ENCODE results near the gene CFAP53. TPM values are rescaled to one million over a fixed set of nuclear protein-coding genes. Genes with fewer than 3 reads are reported as not detected.

CFAP53 gene
- total RNA-seq, 1 donor from 2014 or later = 0.69 TPM

DNA sequence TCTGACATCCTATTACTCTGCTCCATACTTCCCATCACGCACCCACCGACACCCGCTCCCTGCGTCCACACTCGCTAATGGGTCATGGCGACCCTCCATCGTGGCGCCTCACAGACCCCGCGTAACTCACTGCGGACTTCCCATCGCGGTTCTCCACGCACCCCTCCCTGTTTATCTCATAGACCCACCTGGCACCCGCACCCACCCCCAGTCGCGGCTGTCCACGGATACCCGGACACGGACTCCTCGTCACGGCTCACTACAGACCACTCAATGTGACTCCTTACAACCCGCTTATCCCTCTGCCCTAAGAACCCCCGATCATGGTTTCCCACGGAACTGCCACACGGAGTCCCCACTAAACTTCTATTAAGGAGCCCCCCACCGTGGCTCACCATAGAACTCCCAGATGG, 20.7 kb upstream of the CFAP53 start:
- TF ChIP-seq, protein P1, sequence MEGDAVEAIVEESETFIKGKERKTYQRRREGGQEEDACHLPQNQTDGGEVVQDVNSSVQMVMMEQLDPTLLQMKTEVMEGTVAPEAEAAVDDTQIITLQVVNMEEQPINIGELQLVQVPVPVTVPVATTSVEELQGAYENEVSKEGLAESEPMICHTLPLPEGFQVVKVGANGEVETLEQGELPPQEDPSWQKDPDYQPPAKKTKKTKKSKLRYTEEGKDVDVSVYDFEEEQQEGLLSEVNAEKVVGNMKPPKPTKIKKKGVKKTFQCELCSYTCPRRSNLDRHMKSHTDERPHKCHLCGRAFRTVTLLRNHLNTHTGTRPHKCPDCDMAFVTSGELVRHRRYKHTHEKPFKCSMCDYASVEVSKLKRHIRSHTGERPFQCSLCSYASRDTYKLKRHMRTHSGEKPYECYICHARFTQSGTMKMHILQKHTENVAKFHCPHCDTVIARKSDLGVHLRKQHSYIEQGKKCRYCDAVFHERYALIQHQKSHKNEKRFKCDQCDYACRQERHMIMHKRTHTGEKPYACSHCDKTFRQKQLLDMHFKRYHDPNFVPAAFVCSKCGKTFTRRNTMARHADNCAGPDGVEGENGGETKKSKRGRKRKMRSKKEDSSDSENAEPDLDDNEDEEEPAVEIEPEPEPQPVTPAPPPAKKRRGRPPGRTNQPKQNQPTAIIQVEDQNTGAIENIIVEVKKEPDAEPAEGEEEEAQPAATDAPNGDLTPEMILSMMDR (conservative IDR thresholded peaks at IDR 0.05; ENCODE audit: low read depth, low read length) = no peak
- DNase-seq (ENCODE audit: low read depth) = no peak
- peak overlapping the region; percentile 68 for H3K4me3 ChIP-seq (ENCODE audit: low read depth, low read length)

DNA sequence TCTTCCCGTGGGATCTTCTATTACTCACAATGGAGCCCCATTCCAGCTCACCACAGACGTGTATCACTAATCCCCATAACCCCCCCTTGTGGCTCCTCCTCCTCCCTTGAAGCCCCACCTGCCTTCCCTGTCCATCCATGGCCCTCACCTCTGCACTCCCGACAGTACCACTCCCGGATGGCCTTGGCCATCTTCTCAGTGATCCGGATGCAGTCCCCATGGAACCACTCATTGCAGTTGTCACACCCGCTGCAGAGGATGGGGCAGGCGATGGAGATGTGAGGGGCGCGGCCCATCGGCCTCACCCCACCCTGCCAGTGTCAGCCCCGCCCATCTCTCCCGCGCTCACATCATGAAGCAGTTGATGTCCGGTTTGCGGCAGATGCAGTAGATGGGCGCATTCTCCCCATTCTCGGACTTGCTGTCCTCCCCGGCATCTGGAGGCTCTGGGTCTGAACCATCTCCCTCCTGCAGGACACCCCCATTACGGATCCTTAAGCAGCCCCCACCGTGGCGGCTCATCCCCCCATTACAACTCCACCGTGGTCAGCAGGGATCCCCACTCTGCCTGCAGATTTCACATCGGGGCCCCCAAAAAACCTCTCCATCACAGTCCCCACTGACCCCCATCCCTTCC, 20.2 kb upstream of the CFAP53 start:
- peak overlapping the region; percentile 68 for H3K4me3 ChIP-seq (ENCODE audit: low read depth, low read length)
- DNase-seq (ENCODE audit: low read depth) = no peak
- TF ChIP-seq, protein P1 (conservative IDR thresholded peaks at IDR 0.05; ENCODE audit: low read depth, low read length) = no peak

DNA sequence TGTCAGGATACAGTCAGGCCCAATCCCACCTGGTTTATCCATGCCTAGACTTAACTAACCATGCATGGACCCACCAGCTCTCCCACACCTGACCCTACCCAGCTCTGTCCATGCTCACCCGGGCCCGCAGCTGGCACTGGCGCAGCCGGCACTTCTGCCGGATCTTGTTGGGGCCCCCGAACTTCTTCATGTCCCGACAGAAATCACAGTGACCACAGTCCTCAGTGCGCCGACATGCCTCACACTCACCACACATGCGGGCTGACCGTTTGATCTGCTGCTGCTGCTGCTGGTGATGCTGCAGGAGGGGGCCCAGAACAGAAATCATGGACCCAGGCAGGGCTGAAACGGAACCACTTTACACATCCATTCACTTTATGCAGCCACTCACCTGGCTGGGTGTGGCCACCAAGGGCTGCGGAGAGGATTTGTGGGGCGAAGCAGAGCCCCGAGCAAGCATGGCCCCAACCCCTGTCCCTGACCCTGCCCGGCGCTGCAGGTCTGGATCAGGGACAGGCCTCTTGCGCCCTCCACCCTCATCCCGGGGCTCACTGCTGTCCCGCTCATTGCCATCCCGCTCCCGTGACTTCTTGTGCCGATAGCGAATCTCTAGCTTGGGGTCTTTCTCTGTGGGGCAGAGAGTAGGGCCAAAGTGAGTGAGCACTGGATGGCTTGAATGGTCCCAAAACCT, 19.5 kb upstream of the CFAP53 start:
- DNase-seq (ENCODE audit: low read depth) = no peak
- no peak overlapping the region for H3K4me3 ChIP-seq (ENCODE audit: low read depth, low read length)
- TF ChIP-seq, protein P1 (conservative IDR thresholded peaks at IDR 0.05; ENCODE audit: low read depth, low read length) = no peak

DNA sequence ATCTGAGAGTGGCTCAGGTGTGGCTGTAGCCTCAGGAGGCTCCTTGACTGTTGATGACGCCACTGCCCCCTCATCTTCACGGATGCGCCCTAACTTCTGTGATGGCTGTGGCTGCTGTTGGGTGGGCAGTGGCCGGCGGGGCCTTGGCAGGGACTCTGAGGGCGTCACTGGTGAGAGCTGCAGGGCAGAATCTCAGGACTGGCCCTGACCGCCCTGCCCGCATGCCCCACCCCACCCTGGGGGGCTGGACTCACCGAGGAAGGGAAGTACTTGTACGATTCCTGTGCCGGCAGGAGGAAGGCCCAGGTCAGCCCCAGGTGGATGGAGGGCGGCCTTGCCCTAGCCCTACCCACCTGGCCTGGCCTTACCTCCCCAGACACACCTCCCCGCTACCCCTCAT, 18.8 kb upstream of the CFAP53 start:
- no peak overlapping the region for H3K4me3 ChIP-seq (ENCODE audit: low read depth, low read length)
- TF ChIP-seq, protein P1 (conservative IDR thresholded peaks at IDR 0.05; ENCODE audit: low read depth, low read length) = no peak
- DNase-seq (ENCODE audit: low read depth) = no peak

DNA sequence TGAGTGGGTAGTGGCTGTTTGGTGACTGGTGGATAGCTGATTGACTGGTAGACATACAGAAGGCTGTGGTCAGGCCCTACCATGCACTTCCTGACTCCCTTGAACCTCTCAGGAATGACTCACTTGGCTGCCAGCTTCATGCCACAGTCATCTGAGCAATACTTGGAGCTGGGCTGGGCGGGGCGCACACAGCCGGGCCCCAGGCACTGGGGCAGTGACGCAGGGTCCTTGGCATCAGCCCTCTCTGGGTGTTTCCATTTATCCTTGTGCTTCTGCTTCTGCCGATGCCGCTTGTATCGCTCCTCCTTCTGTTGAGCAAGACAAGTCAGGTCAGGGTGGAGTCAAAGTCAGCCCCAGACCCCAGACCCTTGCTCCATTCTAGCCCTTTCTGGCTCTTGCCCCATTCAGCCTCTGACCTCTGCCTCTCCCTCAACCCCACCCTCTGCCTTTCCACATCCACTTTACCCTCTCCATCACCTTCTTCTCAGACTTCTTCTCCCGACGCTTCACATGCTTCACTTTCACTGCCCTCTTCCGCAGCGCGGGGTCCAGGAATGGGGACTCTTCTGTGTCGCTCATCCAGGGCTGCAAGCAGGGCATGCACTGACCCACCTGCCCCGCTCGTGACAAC, 18.1 kb upstream of the CFAP53 start:
- no peak for DNase-seq (ENCODE audit: low read depth)
- H3K4me3 ChIP-seq (ENCODE audit: low read depth, low read length) = no peak overlapping the region
- TF ChIP-seq, protein P1 (conservative IDR thresholded peaks at IDR 0.05; ENCODE audit: low read depth, low read length) = no peak

DNA sequence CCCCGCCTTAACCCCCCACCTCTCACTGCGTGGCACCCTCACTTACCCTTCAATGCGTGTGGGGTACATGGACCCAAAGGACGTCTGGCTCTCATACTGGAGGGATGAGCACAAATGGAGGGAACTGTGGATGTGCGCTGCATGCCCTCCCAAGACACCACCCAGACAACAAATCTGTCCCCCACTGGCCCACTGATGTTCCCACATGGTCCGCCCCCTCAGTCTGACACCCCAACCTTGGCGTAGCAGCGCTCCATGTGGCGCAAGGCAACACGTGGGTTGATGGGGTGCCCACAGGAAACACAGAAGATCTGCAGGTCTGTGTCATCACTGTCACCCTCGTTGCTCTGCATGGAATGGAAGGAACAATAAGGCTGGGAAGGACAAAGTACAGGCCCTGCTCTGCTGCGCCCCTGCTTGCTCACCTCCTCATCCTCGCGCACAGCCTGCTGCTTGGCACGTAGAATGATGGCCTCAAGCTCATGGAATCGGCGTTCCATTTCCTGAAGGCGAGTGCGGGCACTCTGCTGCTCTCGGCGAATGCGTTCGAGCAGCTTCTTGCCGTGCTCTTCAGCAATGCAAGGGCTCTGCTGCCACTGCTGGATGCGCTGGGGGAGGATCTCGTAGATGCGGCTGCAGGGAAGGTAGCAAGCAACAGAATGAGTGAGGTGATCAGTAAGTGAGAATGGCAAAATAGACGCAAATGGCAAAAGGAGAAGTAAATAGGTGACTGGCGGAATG, 17.3 kb upstream of the CFAP53 start:
- DNase-seq (ENCODE audit: low read depth) = no peak
- H3K4me3 ChIP-seq (ENCODE audit: low read depth, low read length) = no peak overlapping the region
- TF ChIP-seq, protein P1 (conservative IDR thresholded peaks at IDR 0.05; ENCODE audit: low read depth, low read length) = no peak

Data from epithelial cell of proximal tubule (primary cell).